Prostate gland (tissue), 2 donors: ENCODE results near the gene HSPG2.

ENCODE experiments used
- CTCF ChIP-seq, 4 experiments: fragments of 200-600 bp in 2 of 4; fragments of 450-650 bp in 2 of 4; sonication (generic) in 2 of 4; IDR thresholded peaks; 1 replicate in 3 of 4; 2 replicates in 1 of 4; pipeline ENCODE4 v1.5.1; 2016 to 2019; ENCODE audit warnings: antibody characterized with exemption in 4 of 4, mild to moderate bottlenecking in 2 of 4, moderate library complexity in 2 of 4
- POLR2A ChIP-seq: fragments of 450-650 bp; IDR thresholded peaks from one replicate; pipeline ENCODE4 v1.6.1; 2016; ENCODE audit warnings: antibody characterized with exemption, mild to moderate bottlenecking
- POLR2AphosphoS5 ChIP-seq: sonication (generic); formaldehyde crosslinking; IDR thresholded peaks from one replicate; pipeline ENCODE4 v1.6.1; 2017; ENCODE audit warnings: antibody characterized with exemption

DNA sequence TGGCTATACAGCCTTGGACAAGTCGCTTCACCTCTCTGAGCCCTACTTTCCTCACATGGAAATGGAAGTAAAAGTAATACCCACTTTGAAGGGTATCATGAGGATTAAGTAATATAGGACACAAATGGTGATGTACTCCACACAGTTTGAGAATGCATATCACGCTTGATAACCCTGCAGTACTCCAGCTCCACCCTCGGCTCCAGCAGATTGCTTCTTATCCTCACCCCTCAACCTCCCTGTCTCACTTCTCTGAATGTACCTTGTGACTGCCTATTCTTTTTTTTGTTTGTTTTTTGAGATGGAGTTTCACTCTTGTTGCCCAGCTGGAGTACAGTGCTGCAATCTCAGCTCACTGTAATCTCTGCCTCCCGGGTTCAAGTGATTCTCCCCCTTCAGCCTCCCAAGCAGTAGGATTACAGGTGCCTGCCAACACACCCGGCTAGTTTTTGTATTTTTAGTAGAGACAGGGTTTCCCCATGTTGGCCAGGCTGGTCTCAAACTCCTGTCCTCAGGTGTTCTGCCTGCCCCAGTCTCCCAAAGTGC lies 69.6 kb downstream of the HSPG2 start:
- TF ChIP-seq POLR2AphosphoS5 (no peak), POLR2A (no peak), CTCF (IDR thresholded peaks at IDR 0.05) (no peak)
